GM10266 (cell line): ENCODE measurements around the gene KRT2.

Experiments
- DNase-seq: peaks from one replicate; pipeline ENCODE4 v3.0.0; 2012; ENCODE audit errors: extremely low spot score
- CTCF ChIP-seq: IDR thresholded peaks from 2 replicates; pipeline ENCODE4 v1.5.1; 2012; ENCODE audit warnings: mild to moderate bottlenecking, low read depth; ENCODE audit not compliant: control insufficient read depth, insufficient read depth; ENCODE audit errors: missing control alignments

KRT2 gene

GRCh38 chr12:52679875-52680274 lies 27.9 kb upstream of the KRT2 start:
- no peak for TF ChIP-seq CTCF

GRCh38 chr12:52677671-52678070 lies 25.7 kb upstream of the KRT2 start:
- no peak for TF ChIP-seq CTCF
- no peak for DNase-seq

More at GRCh38 chr12:52679875-52680274, 27.9 kb upstream of the KRT2 start:
- DNase-seq = no peak

GRCh38 chr12:52677126-52677525 lies 25.1 kb upstream of the KRT2 start:
- no peak for DNase-seq

DNA sequence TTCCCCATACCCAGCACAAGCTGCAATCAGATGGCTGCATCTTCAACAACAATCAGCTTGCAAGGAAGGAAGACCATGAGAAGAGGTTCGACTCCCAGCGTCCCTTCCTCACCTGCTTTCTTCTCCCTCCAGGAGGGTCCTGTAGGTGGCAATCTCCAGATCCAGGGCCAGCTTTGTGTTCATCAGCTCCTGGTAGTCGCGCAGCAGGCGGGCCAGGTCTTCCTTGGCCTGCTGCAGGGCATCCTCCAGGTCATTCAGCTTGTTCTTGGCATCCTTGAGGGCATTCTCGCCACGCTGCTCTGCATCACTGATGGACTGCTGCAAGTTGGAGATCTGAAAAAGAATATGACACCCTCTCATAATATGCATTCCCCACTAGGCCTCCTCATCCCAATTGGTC lies 24.2 kb upstream of the KRT2 start:
- no peak for TF ChIP-seq CTCF
- no peak for DNase-seq

More at GRCh38 chr12:52677126-52677525, 25.1 kb upstream of the KRT2 start:
- TF ChIP-seq CTCF = no peak

DNA sequence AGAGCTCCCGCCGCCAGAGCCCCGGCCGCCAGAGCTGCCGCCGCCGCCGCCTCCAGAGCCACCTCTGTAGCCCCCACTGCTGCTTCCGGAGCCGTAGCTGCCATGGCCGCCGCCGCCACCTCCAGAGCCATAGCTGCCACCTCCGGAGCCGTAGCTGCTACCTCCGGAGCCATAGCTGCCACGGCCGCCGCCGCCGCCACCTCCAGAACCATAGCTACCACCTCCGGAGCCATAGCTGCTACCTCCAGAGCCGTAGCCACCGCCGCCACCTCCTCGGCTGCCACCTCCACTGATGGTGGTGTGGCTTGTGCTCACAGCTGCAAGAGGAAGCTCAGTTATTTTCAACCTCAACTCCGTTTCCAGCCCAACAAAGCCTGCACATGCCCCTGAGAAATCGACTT lies 23.3 kb upstream of the KRT2 start:
- no peak for DNase-seq
- TF ChIP-seq CTCF = no peak

DNA sequence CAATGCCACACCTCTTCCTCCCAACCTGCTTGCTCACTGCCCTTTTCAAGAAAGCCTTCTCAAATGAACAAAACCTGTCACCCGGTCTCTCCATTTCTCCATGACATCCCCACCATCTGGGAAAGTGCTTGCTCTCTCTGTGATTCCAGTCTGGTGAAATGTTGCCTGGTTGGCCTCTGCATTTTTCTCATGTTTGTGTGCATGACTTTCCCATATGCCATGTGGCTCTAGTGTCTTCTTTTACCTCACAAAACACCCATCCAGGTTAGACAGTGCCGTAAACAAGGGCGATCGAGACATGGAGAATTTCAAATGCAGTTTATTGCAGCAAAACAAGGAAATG lies 22.4 kb upstream of the KRT2 start:
- TF ChIP-seq CTCF = no peak
- DNase-seq = no peak

GRCh38 chr12:52673713-52674432 lies 21.9 kb upstream of the KRT2 start:
- TF ChIP-seq CTCF = no peak
- no peak for DNase-seq
